ENCODE results near the gene FAF1. TPM values are rescaled to one million over a fixed set of nuclear protein-coding genes. Genes with fewer than 3 reads are reported as not detected.
A peak's percentile ranks its signal among the peaks of the same experiment; 100 is the strongest.

FAF1 gene
- total RNA-seq, 2 donors from 2014 or later: 48.8 to 52.6 TPM

DNA sequence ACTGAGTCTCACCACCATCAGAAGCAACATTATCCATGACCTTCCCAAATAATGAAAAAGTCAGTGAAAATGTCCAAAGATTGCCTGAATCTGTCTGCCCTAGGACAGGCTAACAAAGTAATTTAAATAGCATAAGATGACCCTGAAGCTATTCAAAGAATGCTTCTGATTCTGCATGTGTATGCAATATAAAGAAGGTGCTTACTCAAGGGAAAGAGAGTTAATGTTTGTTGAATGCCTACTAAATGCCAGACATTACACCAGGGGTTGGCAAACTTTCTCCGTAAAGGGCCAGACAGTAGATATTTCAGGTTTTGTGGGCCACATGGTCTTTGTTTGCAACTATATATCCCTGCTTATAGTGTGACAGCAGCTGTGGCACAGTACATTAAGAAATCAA is 314.9 kb downstream of the FAF1 start:
- DNase-seq: no peak
- ATAC-seq: no peak

GRCh38 chr1:50644447-50645105 is 315.5 kb downstream of the FAF1 start:
- ATAC-seq (peak; percentile 26), DNase-seq (no peak)
- intact Hi-C loops (cut with DNase I, micrococcal nuclease): no loop called here

More for the DNA sequence above, 314.9 kb downstream of the FAF1 start:
- intact Hi-C loops (cut with DNase I, micrococcal nuclease): no loop called here

- intact Hi-C loops (cut with DNase I, micrococcal nuclease): no loop called here
- DNase-seq (no peak), ATAC-seq (no peak)
These were observed 322.6 kb downstream of the FAF1 start for GRCh38 chr1:50637460-50637859.

DNA sequence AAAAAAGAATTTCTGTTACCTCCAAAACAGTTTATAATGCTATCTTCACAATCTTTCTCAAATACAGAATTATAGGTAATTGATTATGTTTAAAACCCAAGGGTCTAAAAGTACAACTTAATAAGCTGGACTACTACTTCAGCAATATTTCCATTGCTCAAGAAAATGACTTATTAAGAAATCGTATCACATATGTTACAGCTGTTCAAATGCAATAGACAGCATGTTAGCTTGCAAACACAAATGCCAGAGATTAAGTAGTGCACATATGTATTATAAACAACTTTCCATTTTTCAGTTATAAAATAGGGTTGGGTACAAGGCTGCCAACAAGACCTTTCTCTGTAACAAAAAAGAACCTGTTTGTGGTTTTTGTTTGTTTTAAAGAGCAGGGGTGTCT is 325.8 kb downstream of the FAF1 start:
- intact Hi-C loops (cut with DNase I, micrococcal nuclease): no loop called here
- no peak for DNase-seq
- no peak for ATAC-seq

DNA sequence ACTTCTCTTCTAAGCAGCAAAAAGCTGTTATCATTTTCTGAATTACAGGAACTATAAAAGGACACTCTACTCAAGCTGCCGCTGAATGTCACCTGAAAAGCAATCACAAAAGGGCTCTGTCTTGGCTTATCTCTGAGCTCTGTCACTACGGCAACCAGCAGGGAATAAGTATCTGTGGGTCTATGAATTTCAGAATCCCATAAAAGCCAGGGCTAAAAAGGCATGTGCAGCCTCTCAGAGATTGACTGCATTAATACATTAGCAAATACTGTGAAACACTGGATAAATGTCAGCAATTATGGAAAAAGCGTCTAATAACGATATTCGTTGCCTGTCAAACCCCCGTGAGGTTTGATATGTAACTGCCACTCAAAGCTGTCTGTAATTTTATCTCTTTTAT is 326.6 kb downstream of the FAF1 start:
- ATAC-seq: peak; percentile 90

DNA sequence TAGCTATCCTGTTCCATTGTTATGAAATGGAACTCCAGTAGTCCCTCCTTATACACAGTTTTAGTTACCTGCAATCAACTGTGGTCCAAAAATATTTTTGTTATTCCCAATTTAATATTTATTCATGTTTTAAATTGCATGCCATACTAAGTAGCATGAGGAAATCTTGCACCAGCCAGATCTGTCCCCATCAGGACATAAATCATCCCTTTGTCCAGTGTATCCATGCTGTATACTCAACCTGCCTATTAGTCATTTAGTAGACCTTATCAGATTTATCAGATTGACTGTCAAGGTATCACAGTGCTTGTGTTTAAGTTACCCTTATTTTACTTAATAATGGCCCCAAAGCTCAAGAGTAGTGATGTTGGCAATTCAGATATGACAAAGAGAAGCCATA is 328.9 kb downstream of the FAF1 start:
- no peak for ATAC-seq
- intact Hi-C loops (cut with DNase I, micrococcal nuclease): no loop called here
- no peak for DNase-seq

More for the DNA sequence above, 326.6 kb downstream of the FAF1 start:
- intact Hi-C loops (cut with DNase I, micrococcal nuclease): no loop called here
- DNase-seq: no peak

DNA sequence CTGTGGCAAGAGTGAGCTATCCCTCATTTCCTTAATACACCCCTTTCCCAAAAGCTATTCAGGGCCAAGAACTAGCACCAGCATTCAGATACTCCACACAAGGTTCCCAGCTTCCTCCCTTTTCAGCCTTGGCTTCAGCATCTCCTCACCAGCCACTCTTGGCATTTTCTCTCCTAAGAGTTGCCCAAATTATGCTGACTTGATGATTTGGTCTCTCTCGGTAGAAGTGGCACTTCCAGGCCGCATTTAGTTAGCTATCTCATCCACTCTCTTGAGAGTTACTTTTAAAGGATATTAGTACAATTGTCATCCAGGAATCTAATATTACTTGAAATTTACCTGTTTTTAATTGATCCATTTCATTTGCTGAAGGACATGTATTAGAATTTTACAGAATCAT is 337.8 kb downstream of the FAF1 start:
- DNase-seq (no peak), ATAC-seq (no peak)
- intact Hi-C loops (cut with DNase I, micrococcal nuclease): no loop called here

DNA sequence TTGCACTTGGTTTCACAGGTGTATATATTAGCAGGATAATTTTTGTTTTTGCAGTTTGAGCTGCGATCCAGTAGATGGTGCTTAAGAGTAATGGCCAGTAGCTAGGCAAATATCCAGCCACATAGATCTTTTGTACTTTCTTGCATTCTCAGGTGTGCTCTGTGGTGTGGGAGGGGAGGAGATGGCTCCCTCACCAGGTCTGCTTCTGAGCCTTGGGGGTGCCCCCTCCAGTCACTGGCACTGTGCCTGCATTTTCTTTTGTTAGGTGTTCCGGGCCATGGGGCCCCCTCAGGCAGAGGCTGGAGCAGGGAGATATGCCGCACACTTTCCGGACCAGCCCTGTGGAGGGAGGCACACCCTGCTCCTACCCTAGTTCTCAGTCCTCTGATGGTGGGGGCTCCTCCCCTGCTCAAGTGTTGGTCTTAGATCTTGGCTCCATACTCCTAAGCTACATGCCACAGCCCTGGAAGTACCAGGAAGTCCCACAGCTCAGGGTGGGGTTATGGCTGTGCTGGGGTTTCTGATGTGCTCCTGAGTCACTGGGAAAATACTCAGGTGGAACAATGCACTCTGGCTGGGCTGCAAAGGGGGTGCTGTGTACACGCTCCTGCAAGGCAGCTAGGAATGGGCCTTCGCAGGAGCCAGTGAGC is 339.3 kb downstream of the FAF1 start:
- DNase-seq (peak; percentile 31 to 76), ATAC-seq (peak; percentile 94)
- intact Hi-C loops (cut with DNase I, micrococcal nuclease): no loop called here

GRCh38 chr1:50615036-50615750 is 344.9 kb downstream of the FAF1 start:
- intact Hi-C loops (cut with DNase I, micrococcal nuclease): no loop called here
- DNase-seq (no peak), ATAC-seq (no peak)

DNA sequence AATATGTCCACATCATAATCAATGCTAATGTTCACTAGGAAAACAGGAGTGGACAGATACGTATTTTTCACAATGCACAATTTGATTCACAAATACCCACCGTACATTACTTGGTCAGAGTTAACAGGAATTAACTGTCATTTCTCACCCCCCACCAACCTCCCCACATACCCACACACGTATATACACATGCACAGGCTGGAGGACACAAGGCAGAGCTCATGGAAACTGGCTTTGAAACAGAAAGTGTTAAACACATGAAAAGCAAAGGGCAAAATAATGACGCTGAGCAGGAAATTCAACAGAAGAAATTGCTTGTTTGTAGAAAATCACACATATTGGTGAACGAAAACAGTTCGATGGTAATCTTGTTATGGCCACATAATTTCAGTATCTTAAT is 348.4 kb downstream of the FAF1 start:
- no peak for DNase-seq
- ATAC-seq: no peak
- intact Hi-C loops (cut with DNase I, micrococcal nuclease): no loop called here

- intact Hi-C loops (cut with DNase I, micrococcal nuclease): no loop called here
- ATAC-seq (no peak), DNase-seq (no peak)
These were observed 349.5 kb downstream of the FAF1 start for GRCh38 chr1:50610563-50610962.

GRCh38 chr1:50609508-50609907 is 350.6 kb downstream of the FAF1 start:
- intact Hi-C loops (cut with DNase I, micrococcal nuclease): no loop called here
- DNase-seq (no peak), ATAC-seq (no peak)

DNA sequence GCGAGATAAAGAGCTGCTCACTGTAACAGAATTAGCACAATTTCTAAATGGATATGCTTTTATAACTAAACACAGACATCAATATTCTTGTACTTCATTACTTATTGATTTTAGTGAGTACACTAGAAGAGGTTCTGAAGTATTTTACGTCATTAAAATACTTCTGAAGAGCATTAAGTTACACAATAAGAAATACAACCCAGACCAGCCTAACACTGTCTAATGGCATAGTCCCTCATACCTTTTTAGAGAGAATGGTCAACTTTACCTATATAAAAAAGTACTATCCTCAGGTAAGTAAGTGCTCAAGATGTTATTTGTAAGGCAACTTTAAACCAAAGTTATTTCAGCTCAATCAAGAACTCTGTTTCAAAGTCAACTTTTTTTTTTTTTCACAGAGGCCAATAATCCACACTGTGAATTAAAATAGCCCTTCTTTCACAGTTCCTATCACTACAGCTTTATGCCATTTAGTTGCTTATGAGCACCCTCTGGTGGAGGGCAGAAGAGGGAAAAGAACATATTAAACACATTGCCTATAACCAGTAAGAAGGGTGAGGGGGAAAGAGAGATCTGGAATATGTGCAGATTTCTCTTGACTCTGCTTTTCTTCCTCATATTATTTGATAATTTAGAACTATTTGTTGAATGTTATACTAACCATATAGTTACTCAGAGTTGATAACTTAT is 354.7 kb downstream of the FAF1 start:
- DNase-seq (peak in 1 of 2 donors; percentile 22), ATAC-seq (peak; percentile 80)
- intact Hi-C loops (cut with DNase I, micrococcal nuclease): no loop called here

DNA sequence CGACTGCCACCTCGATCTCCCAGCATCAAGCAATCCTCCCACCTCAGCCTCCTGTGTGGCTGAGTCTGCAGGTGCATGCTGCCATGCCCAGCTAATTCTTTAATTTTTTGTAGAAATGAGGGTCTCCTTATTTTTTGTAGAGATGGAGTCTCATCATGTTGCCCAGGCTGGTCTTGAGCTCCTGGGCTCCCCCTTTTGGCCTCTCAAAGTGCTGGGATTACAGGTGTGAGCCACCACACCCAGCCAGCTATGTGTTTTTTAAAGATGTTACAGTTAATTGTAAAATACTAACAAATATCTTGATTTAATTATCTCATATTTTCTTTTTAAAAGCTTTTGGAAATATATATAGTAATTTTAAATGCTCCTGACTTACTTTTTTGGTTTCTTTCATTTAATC is 355.5 kb downstream of the FAF1 start:
- ATAC-seq (no peak), DNase-seq (no peak)
- intact Hi-C loops (cut with DNase I, micrococcal nuclease): no loop called here

DNA sequence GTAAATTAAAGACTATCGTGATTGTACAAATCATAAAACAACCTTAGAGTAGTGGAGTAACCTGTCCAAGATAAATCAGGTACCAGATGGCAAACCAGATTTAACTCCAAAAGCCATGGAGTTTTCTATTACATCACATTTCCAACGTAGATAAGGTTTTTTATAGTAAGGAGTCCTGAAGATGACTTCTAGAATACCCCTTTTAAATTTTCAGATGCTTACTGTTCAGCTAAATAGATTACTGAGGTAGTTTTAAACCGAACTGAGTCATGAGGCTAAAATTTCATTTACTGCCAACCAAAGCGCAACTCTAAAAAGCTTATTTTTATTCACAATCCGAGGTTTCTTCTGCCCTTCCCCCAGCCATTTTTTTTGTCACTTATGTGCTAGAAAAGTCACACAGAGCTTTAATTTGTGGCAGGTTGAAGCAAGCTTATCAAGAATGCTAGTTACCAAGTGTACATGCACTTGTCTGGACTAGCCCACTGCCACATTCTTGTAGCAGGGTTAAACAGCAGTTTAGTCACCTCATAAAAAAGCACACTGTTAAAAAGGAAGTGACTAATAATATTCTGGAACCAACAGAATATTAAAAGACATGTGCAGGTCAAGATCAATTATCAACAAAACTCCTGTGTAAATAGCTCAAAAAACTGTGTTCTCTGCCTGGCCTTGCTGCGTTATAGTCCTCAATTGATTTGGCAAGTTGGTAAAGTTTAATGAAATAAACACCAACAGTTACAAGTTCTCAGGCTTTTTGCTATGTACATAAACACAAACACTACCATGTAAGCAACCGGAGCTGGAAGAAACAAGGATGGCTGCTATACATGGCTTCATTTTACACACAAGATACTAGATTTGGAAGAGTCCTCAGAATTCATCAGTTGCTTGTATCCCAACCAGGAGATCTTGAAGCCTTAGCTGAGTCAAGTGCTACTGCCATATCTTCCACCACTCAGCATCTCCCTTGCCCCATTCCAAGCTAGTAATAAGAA is 356.5 kb downstream of the FAF1 start:
- intact Hi-C loops (cut with DNase I, micrococcal nuclease): no loop called here
- no peak for DNase-seq
- ATAC-seq: no peak

DNA sequence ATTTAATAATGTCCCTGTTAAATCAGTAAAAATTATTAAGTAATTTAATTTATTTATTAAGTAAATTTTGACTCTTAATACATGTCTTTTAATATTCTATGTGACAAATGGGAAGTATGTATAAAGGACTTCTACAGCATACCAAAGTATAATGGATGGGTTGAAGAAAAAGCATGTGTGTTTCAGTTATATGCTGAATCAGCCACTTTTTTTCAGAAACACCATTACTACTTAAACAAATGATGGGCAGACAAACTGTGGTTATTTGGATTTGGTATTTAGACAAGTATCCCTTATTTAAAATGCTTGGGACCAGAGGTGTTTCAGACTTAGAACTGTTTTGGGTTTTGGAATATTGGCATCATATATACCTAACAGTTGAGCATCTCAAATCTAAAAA is 360.5 kb downstream of the FAF1 start:
- ATAC-seq (no peak), DNase-seq (no peak)
- intact Hi-C loops (cut with DNase I, micrococcal nuclease): no loop called here

- intact Hi-C loops (cut with DNase I, micrococcal nuclease): no loop called here
- ATAC-seq: no peak
- DNase-seq: no peak
These were observed 364.2 kb downstream of the FAF1 start for GRCh38 chr1:50595874-50596273.

DNA sequence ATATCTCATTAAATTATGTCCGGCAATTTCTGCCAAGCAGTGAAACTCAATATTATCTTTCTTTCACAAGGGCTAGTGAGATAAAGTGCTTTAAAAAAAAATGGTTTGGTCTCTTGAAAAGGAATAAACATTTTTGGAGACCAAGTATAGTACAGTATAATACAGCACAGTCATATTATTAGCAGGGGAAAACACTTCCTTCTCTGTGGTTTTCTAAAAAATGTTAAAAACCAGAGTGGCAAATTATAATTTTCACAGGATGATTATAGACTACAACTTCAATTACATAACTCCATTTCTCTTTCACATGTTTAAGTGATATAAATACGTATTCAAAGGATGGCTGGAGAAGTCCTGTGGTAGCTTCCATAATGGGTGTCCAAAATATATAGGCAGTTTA is 366.6 kb downstream of the FAF1 start:
- no peak for DNase-seq
- intact Hi-C loops (cut with DNase I, micrococcal nuclease): no loop called here
- no peak for ATAC-seq

- no peak for DNase-seq
These were observed 368.5 kb downstream of the FAF1 start for GRCh38 chr1:50591598-50591997.

More at GRCh38 chr1:50591598-50591997, 368.5 kb downstream of the FAF1 start:
- no peak for ATAC-seq
- intact Hi-C loops (cut with DNase I, micrococcal nuclease): no loop called here
